DLD1 (cell line): Measurements from ENCODE around the gene SLC35D2.
"Not testable (repeated sequence)": the region's sequence is repeated elsewhere in the genome, so short reads cannot be mapped to it uniquely, and the experiment has no call there.

ENCODE experiments used
- in situ Hi-C: cut with HindIII; loops from 2 replicates; pipeline ENCODE4 v1.10.0; 2017; ENCODE audit warnings: low sequenced_read_pairs

Gene SLC35D2

GRCh38 chr9:96400132-96400910 is 16.8 kb upstream of the SLC35D2 start:
- in situ Hi-C loops: no loop called here

GRCh38 chr9:96399325-96399633 is 15.8 kb upstream of the SLC35D2 start:
- in situ Hi-C loops: no loop called here

GRCh38 chr9:96398582-96399324 is 15.2 kb upstream of the SLC35D2 start:
- in situ Hi-C loops: no loop called here

GRCh38 chr9:96395964-96396363 is 12.5 kb upstream of the SLC35D2 start:
- in situ Hi-C loops: no loop called here

- in situ Hi-C loops: no loop called here
Observed at GRCh38 chr9:96394832-96395496, 11.5 kb upstream of the SLC35D2 start.

- in situ Hi-C loops: no loop called here
Observed at GRCh38 chr9:96392263-96392662, 8.8 kb upstream of the SLC35D2 start.

GRCh38 chr9:96391021-96391765 is 7.7 kb upstream of the SLC35D2 start:
- in situ Hi-C loops: no loop called here

GRCh38 chr9:96388144-96388543 is 4.6 kb upstream of the SLC35D2 start:
- in situ Hi-C loops: no loop called here

GRCh38 chr9:96386157-96386556 is 2.6 kb upstream of the SLC35D2 start:
- in situ Hi-C loops: no loop called here

- in situ Hi-C loops: no loop called here
Observed at GRCh38 chr9:96382839-96383164, 709 bp downstream of the SLC35D2 start.

- in situ Hi-C loops: no loop called here
Observed at GRCh38 chr9:96382175-96382574, 1.3 kb downstream of the SLC35D2 start.

- in situ Hi-C loops: no loop called here
Observed at GRCh38 chr9:96381696-96382095, 1.8 kb downstream of the SLC35D2 start.

- in situ Hi-C loops: no loop called here
Observed at GRCh38 chr9:96381125-96381524, 2.4 kb downstream of the SLC35D2 start.

GRCh38 chr9:96379461-96379860 is 4.0 kb downstream of the SLC35D2 start:
- in situ Hi-C loops: no loop called here

GRCh38 chr9:96378187-96378586 is 5.3 kb downstream of the SLC35D2 start:
- in situ Hi-C loops: no loop called here

- in situ Hi-C loops: no loop called here
Observed at GRCh38 chr9:96376891-96377874, 6.3 kb downstream of the SLC35D2 start.

- in situ Hi-C loops: not testable (repeated sequence)
Observed at GRCh38 chr9:96375507-96375906, 8.0 kb downstream of the SLC35D2 start.

- in situ Hi-C loops: no loop called here
Observed at GRCh38 chr9:96367943-96368342, 15.6 kb downstream of the SLC35D2 start.

- in situ Hi-C loops: no loop called here
Observed at GRCh38 chr9:96363175-96363967, 20.1 kb downstream of the SLC35D2 start.
